Activated naive CD8-positive, alpha-beta T cell treated with anti-CD3 and anti-CD28 coated beads, Interleukin-2, amount 50 U/mL, for 24 hours (primary cell): ENCODE results near the gene MATCAP1.

Experiments used
- ATAC-seq: fragments of 150-1000 bp; cut with Tn5 transposase; one replicate; pipeline ENCODE4 v1.10.0; 2021
- DNase-seq: peaks from one replicate; pipeline ENCODE4 v3.0.0; 2021
- H3K27ac Mint-ChIP-seq: one replicate; pipeline ENCODE4 v1.8.0; 2021; ENCODE audit warnings: mild to moderate bottlenecking, mixed read lengths
- H3K27me3 Mint-ChIP-seq: one replicate; pipeline ENCODE4 v1.8.0; 2021; ENCODE audit warnings: mixed read lengths
- H3K36me3 Mint-ChIP-seq: one replicate; pipeline ENCODE4 v1.8.0; 2021; ENCODE audit warnings: low read depth, mixed read lengths
- H3K4me1 Mint-ChIP-seq: one replicate; pipeline ENCODE4 v1.8.0; 2021; ENCODE audit warnings: mixed read lengths
- H3K4me3 Mint-ChIP-seq: one replicate; pipeline ENCODE4 v1.8.0; 2021; ENCODE audit warnings: mild to moderate bottlenecking, moderate library complexity, mixed read lengths
- H3K9me3 Mint-ChIP-seq: one replicate; pipeline ENCODE4 v1.8.0; 2021; ENCODE audit warnings: mixed read lengths

Gene MATCAP1

DNA sequence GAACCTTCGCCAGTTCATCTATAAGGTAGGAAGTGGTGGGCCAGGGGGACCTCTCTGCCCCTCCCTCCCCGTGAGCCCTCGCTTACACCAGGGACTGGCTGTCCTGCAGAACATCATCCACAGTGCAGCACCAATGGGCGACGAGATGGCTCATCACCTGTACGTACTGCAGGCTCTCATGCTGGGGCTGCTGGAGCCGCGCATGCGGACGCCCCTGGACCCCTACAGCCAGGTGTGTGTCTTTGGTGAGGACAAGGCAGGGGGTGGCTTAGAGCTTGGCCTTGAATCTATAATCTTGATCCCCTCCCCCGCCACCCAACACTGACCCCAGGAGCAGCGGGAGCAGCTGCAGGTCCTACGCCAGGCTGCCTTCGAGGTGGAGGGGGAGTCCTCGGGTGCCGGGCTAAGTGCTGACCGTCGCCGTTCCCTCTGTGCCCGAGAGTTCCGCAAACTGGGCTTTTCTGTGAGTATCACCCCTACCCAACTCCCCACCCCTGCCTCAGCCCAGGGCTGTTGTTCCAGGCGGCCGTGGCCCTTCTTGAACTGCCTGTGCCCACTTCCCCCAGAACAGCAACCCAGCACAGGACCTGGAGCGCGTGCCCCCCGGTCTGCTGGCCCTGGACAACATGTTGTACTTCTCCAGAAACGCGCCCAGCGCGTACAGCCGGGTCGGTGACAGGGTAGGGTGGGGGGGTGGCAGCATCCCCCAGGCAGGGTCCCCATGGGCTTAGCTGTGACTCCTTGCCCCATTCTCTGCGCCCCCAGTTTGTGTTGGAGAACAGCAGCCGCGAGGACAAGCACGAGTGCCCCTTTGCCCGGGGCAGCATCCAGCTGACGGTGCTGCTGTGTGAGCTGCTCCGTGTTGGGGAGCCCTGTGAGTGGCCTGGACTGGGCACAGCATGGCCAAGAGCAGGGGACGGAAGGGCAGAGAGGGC, 17.9 kb upstream of the MATCAP1 start:
- Mint-ChIP-seq H3K4me3 (no peak overlapping the region), H3K9me3 (no peaks in the 10 kb centered on the region), H3K36me3 (peaks cover 19% of the 10 kb centered on the region), H3K27me3 (no peaks in the 10 kb centered on the region), H3K4me1 (peaks cover 2% of the 10 kb centered on the region), H3K27ac (no peak overlapping the region)
- ATAC-seq (no peak), DNase-seq (no peak)

DNA sequence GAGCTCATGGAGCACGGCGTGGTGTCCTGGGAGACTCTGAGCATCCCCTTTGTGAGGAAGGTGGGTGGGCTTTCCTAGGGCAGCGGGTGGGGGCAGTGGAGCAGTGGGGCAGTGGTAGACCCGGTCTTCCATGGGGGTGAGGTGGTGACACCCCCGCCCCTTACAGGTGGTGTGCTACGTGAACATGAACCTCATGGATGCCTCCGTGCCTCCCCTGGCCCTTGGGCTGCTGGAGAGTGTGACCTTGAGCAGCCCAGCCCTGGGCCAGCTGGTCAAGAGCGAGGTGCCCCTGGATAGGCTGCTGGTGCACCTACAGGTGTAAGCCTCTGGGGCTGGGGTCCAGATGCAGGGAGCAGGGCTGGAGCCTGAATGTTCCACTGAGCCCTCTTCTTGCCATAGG, 16.7 kb upstream of the MATCAP1 start:
- H3K4me3 Mint-ChIP-seq: no peak overlapping the region
- H3K4me1 Mint-ChIP-seq: peaks cover 9% of the 10 kb centered on the region
- no peak overlapping the region for H3K27ac Mint-ChIP-seq
- H3K36me3 Mint-ChIP-seq: peaks cover 26% of the 10 kb centered on the region
- no peak for DNase-seq
- H3K27me3 Mint-ChIP-seq: no peaks in the 10 kb centered on the region
- no peaks in the 10 kb centered on the region for H3K9me3 Mint-ChIP-seq
- ATAC-seq: no peak

DNA sequence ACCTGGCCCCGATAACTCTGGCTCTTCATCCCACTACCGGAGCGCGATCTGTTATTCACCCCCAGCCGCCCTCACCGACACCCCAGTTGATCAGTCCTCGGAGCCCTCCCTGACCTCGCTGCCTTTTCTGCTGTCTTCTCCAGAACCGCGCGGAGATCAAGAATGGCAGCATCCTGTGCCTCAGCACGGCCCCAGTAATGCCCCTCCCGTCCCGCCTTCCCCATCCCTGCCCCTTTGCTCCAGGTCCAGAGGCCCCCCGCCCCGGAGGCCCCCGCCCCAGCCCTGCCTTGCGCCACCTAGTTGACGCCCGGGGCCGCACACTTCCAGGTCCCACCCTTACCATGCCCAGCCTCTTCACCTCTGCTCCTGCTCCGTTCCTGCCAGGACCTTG, 16.0 kb upstream of the MATCAP1 start:
- H3K36me3 Mint-ChIP-seq: peaks cover 31% of the 10 kb centered on the region
- H3K4me3 Mint-ChIP-seq: no peak overlapping the region
- no peak for ATAC-seq
- H3K9me3 Mint-ChIP-seq: no peaks in the 10 kb centered on the region
- DNase-seq: no peak
- H3K27ac Mint-ChIP-seq: no peak overlapping the region
- H3K27me3 Mint-ChIP-seq: no peaks in the 10 kb centered on the region
- peaks cover 12% of the 10 kb centered on the region for H3K4me1 Mint-ChIP-seq

DNA sequence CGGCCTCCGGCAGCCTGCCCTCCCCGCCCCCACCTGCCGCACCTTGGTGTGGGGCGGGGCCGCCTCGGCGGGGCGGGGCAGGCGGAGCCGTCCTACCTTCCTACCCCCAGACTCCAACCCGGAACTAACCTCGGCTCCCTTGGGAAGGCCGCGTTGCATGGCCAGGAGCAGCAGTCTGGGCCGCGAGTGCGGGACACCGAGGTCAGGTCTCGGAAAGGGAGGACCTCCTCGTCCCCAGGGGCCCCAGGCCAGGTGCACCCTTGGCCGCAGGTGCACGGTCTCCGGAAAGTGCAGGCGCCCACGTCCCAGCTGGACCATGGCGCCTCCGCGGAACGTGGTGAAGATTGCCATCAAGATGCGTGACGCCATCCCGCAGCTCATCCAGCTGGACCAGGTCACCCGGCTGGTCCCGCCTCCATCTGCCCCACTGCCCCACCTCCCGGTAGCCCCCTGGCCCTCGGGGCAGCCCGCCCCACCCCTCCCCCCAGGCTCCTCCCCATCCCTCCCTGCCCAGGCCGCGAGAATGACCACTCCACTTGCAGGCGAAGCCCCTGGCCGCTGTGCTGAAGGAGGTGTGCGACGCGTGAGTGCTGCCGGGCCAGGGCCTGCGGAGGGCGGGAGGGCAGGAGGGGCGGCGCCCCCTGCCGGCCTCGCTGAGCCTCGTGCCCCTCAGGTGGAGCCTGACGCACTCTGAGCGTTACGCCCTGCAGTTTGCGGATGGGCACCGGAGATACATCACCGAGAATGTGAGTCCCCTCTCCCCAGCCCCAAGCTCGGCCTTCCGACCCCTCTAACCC, 15.4 kb upstream of the MATCAP1 start, which contains the start of gene ELMO3:
Gene ELMO3 (plus strand): TSS at position 121 of the 797 bp plus-strand sequence. CDS start 196 bp downstream, at position 317.
- Mint-ChIP-seq H3K9me3 (no peaks in the 10 kb centered on the region), H3K27ac (no peak within 1 kb of the TSS), H3K36me3 (peaks cover 36% of the 10 kb centered on the region), H3K27me3 (no peaks in the 10 kb centered on the region), H3K4me3 (no peak within 1 kb of the TSS), H3K4me1 (peaks cover 13% of the 10 kb centered on the region)
- ATAC-seq: no peak
- DNase-seq: no peak

DNA sequence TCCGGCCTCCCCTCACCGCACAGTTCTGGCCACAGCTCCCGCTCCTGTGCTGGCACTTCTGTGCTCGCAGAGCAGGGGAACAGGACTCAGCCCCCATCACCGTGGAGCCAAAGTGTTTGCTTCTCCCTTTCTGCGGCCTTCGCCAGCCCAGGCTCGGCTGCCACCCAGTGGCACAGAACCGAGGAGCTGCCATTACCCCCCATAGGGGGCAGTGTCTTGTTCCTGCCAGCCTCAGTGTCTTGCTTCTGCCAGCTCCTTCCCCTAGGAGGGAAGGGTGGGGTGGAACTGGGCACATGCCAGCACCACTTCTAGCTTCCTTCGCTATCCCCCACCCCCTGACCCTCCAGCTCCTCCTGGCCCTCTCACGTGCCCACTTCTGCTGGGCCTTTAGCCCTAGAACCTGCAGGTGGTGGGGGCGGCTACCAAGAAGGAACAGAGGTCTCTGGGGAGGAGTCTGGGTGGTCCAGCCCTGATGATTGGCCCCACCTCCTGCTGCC, 14.5 kb upstream of the MATCAP1 start:
- ATAC-seq: peak; percentile 54
- peaks cover 22% of the 10 kb centered on the region for H3K4me1 Mint-ChIP-seq
- no peaks in the 10 kb centered on the region for H3K27me3 Mint-ChIP-seq
- H3K4me3 Mint-ChIP-seq: no peak overlapping the region
- H3K36me3 Mint-ChIP-seq: peaks cover 41% of the 10 kb centered on the region
- H3K9me3 Mint-ChIP-seq: no peaks in the 10 kb centered on the region
- H3K27ac Mint-ChIP-seq: no peak overlapping the region
- no peak for DNase-seq

DNA sequence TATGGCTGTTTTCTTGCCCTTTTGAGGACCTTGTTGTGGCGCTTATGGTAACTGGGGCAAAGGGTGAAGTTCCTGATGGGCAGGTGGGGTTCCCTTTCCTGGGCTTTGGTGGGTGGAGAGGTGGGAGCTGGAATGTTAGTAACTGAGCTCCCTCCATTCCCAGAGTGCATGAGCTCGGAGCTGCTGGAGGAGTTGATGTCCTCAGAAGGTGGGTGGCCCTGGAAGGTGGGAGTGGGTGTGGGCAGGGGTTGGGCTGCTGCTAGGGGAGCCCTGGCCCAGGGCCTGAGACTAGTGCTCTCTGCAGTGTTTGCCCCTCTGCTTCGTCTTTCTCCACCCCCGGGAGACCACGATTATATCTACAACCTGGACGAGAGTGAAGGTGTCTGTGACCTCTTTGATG, 13.9 kb upstream of the MATCAP1 start:
- no peak for ATAC-seq
- Mint-ChIP-seq H3K9me3 (no peaks in the 10 kb centered on the region), H3K4me1 (peaks cover 28% of the 10 kb centered on the region), H3K36me3 (peaks cover 47% of the 10 kb centered on the region), H3K27me3 (no peaks in the 10 kb centered on the region), H3K27ac (no peak overlapping the region), H3K4me3 (no peak overlapping the region)
- DNase-seq: no peak

DNA sequence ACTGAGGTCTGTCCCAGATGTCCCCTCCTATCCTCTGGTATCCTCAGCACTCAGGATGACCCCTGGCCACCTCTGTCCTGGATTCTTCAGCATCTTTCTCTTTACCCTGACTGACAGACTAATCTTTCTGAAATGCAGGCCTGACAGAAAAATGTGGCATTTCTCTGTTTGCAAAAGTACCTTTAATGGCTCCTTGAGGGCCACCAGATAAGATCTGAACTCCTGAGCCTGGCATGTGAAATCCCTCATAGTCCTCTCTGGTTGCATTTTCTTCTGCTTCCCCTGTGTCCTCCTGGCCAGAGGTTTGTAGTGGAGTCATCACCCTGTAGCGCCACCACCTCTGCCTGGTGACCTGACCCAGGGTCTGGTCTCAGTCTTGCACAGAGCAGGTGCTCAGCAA, 13.1 kb upstream of the MATCAP1 start:
- H3K36me3 Mint-ChIP-seq: peaks cover 50% of the 10 kb centered on the region
- H3K9me3 Mint-ChIP-seq: no peaks in the 10 kb centered on the region
- no peak overlapping the region for H3K27ac Mint-ChIP-seq
- DNase-seq (no peak), ATAC-seq (no peak)
- H3K4me3 Mint-ChIP-seq: no peak overlapping the region
- peaks cover 31% of the 10 kb centered on the region for H3K4me1 Mint-ChIP-seq
- H3K27me3 Mint-ChIP-seq: no peaks in the 10 kb centered on the region

DNA sequence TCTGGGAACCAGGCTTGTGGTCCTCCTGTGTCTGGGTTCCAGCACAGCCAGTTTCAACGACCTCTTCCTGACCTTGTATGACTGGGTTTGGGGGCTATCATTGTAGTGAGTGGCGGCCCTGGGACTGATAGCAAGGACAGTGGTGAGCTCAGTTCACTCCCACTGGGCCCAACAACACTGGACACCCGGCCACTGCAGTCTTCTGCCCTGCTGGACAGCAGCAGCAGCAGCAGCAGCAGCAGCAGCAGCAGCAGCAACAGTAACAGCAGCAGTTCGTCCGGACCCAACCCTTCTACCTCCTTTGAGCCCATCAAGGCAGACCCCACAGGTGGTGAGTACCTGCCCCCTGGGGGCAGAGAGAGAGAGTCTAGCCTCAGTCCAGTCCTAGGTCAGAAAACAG, 11.9 kb upstream of the MATCAP1 start:
- ATAC-seq: no peak
- no peak overlapping the region for H3K4me3 Mint-ChIP-seq
- H3K36me3 Mint-ChIP-seq: peaks cover 47% of the 10 kb centered on the region
- peaks cover 38% of the 10 kb centered on the region for H3K4me1 Mint-ChIP-seq
- DNase-seq: no peak
- H3K9me3 Mint-ChIP-seq: no peaks in the 10 kb centered on the region
- no peaks in the 10 kb centered on the region for H3K27me3 Mint-ChIP-seq
- H3K27ac Mint-ChIP-seq: peak overlapping the region; percentile 56

DNA sequence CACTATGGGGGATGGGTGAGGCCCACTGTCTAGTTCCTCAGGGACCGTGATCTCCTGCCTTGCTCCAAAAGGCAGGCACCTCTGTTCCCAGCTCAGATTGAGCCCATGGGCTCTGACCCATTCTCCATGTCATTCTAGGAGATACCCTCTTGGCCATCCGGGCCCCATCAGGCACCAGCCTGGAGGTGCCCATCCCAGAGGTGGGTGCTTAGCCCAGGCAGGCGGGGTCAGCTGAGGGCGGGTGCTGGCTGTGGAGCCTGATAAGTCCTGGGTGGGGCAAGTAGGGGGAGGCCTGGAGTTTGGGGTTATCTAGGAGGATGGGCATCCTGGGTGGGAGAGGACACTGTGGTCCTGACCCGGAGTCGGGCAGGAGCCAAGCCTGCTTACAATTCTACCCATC, 10.5 kb upstream of the MATCAP1 start:
- Mint-ChIP-seq H3K36me3 (peaks cover 47% of the 10 kb centered on the region), H3K4me1 (peaks cover 38% of the 10 kb centered on the region), H3K27me3 (no peaks in the 10 kb centered on the region), H3K4me3 (peak overlapping the region; percentile 90), H3K9me3 (no peaks in the 10 kb centered on the region), H3K27ac (no peak overlapping the region)
- no peak for DNase-seq
- no peak for ATAC-seq

DNA sequence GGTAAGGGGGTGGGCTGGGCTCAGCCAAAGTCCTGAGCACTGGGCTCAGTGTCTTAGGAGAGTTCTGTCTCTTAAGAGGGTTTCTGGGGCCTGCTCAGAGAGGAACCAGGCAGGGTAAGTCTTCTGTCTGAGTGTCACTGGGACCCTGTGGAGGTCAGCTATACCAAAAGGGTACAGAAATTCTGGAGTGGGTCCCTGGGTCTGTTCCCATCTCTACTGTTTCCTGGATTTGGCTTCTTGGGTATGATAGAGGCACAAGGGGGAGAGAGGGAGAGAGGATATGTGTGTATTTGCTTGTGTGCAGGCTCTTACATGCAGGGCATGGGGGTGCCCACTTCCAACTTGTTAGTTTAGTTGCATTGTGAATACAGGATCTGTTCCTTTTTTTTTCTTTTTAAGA, 9.8 kb upstream of the MATCAP1 start:
- DNase-seq (no peak), ATAC-seq (no peak)
- peak overlapping the region; percentile 90 for H3K4me3 Mint-ChIP-seq
- H3K27me3 Mint-ChIP-seq: no peaks in the 10 kb centered on the region
- peaks cover 47% of the 10 kb centered on the region for H3K36me3 Mint-ChIP-seq
- peak overlapping the region; percentile 83 for H3K27ac Mint-ChIP-seq
- peaks cover 38% of the 10 kb centered on the region for H3K4me1 Mint-ChIP-seq
- H3K9me3 Mint-ChIP-seq: no peaks in the 10 kb centered on the region

DNA sequence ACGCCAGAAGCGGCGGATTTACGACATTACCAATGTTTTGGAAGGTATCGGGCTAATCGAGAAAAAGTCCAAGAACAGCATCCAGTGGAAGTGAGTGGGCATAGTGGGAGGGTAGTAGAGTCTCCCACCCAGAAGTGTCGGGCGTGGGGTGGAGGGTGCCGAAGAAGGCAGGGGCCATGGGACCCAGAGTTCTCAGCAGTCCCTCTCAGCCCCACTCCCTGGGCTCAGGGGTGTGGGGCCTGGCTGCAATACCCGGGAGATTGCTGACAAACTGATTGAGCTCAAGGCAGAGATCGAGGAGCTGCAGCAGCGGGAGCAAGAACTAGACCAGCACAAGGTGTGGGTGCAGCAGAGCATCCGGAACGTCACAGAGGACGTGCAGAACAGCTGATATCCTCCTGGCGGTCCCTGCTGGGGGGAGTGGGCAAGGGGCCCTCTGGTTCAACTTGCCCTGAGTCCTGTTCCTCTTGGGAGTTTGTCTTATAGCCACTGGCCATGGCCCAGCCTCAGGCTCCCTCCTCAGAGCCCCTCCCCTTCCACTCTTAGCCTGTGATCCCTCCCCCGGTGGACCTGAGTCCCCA, 9.1 kb upstream of the MATCAP1 start:
- Mint-ChIP-seq H3K27ac (peak overlapping the region; percentile 83), H3K9me3 (no peaks in the 10 kb centered on the region), H3K4me1 (peaks cover 38% of the 10 kb centered on the region), H3K36me3 (peaks cover 41% of the 10 kb centered on the region), H3K27me3 (no peaks in the 10 kb centered on the region), H3K4me3 (peak overlapping the region; percentile 90)
- no peak for ATAC-seq
- DNase-seq: no peak

DNA sequence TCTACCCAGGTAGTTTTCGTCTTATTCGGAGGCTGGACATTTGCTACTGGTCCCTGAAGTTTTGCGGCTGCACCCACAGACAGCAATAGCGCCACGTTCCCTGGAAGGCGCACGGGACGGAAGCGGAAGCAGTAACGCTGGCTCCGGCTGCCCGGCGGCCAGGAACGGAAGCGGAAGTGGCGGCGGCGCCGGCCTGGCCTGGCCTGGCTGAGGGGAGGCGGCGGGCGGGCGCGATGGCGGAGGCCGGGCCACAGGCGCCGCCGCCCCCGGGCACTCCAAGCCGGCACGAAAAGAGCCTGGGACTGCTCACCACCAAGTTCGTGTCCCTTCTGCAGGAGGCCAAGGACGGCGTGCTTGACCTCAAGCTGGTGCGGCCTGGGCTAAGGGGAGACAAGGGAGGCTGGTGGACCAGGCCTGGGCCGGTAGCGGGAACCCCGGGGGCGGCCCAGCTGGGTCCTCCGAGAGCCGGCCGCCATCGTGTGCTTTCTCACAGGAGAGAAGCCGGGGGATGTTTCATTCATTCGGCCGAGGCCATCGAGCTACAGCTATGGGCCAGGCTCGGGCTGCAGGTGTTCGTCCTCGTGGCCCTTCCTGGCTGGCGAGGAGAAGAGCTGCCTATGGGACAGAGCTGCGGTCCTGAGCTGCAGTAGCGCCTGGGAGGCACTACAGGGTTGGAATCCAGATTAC, 8.4 kb upstream of the MATCAP1 start, which contains the start of gene E2F4:
Gene E2F4 (plus strand): TSS at position 161 of the 687 bp plus-strand sequence. CDS start 73 bp downstream, at position 234.
- Mint-ChIP-seq H3K36me3 (peaks cover 41% of the 10 kb centered on the region), H3K9me3 (no peaks in the 10 kb centered on the region), H3K4me3 (peak within 1 kb of the TSS; percentile 90), H3K4me1 (peaks cover 38% of the 10 kb centered on the region), H3K27me3 (no peaks in the 10 kb centered on the region), H3K27ac (peak within 1 kb of the TSS; percentile 83)
- DNase-seq: peak; percentile 90
- ATAC-seq: peak; percentile 98

DNA sequence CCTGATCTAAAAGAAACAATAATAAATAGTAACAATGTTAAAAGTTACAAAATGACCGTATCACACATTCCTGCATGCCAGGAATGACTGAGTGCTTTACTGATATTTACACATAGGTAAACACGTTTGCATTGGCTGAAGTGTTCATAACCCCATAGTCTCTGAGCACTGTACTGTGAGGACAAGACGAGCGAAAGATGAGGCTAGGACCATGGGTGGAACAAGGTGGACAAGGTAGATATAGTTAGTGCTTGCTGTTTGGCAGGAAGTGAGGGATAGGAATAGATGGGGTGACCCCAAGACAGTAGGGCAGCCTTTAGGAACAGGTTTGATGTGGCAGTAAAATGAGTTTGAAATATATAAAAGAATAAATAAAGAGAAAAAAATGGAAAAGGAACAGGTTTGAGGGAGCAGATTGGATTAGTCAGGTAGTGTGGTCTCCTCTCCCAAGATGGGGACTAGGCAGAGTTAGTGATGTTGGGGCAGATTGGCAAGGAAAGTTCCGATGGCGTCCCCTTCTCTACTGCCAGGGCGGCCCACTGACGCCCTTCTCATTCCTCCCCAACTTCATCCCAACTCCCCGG, 7.7 kb upstream of the MATCAP1 start:
- Mint-ChIP-seq H3K36me3 (peaks cover 35% of the 10 kb centered on the region), H3K4me1 (peaks cover 34% of the 10 kb centered on the region), H3K27ac (peak overlapping the region; percentile 79), H3K27me3 (no peaks in the 10 kb centered on the region), H3K4me3 (peak overlapping the region; percentile 90), H3K9me3 (no peaks in the 10 kb centered on the region)
- ATAC-seq (no peak), DNase-seq (no peak)
